ENCODE results near the gene LACC1.

DNA sequence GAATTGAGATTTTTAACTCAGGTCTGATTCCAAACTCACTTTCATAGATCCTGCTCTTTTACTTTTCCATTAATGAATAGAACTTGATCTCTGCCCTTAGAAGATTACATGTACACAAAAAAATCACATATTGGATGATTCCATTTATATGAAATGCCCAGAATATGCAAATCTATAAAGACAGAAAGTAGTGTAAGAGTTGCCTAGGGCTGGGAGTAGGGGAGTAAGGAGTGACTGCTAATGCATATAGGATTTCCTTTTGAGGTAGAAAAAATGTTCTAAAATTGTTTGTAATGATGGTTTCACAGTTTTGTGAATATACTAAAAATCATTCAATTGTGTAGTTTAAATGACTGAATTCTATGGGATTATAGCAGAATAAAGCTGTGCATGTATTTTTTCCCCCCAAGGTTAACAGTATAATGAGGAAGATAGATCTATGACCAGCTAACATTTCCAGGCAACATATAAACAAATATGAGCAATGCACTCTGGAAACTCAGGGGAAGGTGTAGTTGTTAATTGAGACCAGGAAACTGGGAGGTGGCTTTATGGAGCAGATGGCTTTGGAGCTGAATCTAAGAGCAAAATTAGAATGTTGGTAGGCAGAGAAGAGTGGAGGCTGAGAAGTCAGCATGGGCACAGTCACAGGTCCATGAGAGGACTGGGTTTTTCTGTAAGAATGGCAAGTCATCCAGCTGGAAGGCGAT lies 41.4 kb downstream of the LACC1 start:
- no peak for TF ChIP-seq CTCF (IDR thresholded peaks at IDR 0.05; ENCODE audit: low read depth, low read length, poor library complexity, severe bottlenecking)
- no peak for TF ChIP-seq EZH2phosphoT487 (IDR thresholded peaks at IDR 0.05; ENCODE audit: borderline replicate concordance, low read length)
